Endothelial cell of umbilical vein (primary cell): ENCODE measurements around the gene TIMP4. TPM values are rescaled to one million over a fixed set of nuclear protein-coding genes. Genes with fewer than 3 reads are reported as not detected.

Source experiments
- BruUV-seq: library from RNA; stranded (reverse); fragments of 400-500 nt; replicated peaks from 2 replicates; lab custom pipeline; 2021; lab: Mats Ljungman, UMichigan
- CTCF ChIA-PET: fragments of 300-600, 350-600 bp; sonication (Branson Sonifier 250); formaldehyde crosslinking; loops from one replicate; lab custom pipeline; 2021; ENCODE audit warnings: antibody characterized with exemption, inconsistent platforms; lab: Charles Lee
- POLR2A ChIA-PET: fragments of 300-600, 350-600 bp; sonication (Branson Sonifier 250); formaldehyde crosslinking; loops from one replicate; lab custom pipeline; 2021; ENCODE audit warnings: antibody characterized with exemption, inconsistent platforms; lab: Charles Lee
- DNase-seq: peaks from one replicate; pipeline ENCODE4 v3.0.0-alpha.2; 2011; ENCODE audit warnings: low read depth, low spot score
- FAIRE-seq: peaks from 2 replicates; lab custom pipeline; 2011; peaks lifted over from hg19 to GRCh38; lab: Jason Lieb, UNC
- H2AFZ ChIP-seq: 2 replicates; pipeline ENCODE4 v1.6.0; 2012; ENCODE audit warnings: low read depth, low read length, control low read depth, inconsistent platforms
- H3K27ac ChIP-seq: 2 replicates; pipeline ENCODE4 v1.5.1; 2011; ENCODE audit warnings: low read depth, mild to moderate bottlenecking, control low read depth, low read length, moderate library complexity; ENCODE audit not compliant: insufficient read depth
- H3K27me3 ChIP-seq, 2 experiments: 2 replicates each; pipeline versions ENCODE4 v1.6.0 to v1.6.1; 2011; ENCODE audit warnings: low read length in 2 of 2, mixed read lengths in 1 of 2; ENCODE audit not compliant: control insufficient read depth in 2 of 2, insufficient read depth in 2 of 2
- H3K36me3 ChIP-seq, 2 experiments: 2 replicates in 1 of 2; 3 replicates in 1 of 2; pipeline ENCODE4 v1.5.1; 2011; ENCODE audit warnings: low read length in 2 of 2, mild to moderate bottlenecking in 1 of 2, moderate library complexity in 1 of 2; ENCODE audit not compliant: control insufficient read depth in 2 of 2, insufficient read depth in 2 of 2; ENCODE audit errors: extremely low read depth in 1 of 2
- H3K4me1 ChIP-seq: 3 replicates; pipeline ENCODE4 v1.5.1; 2011; ENCODE audit warnings: mild to moderate bottlenecking, low read length; ENCODE audit not compliant: control insufficient read depth, insufficient read depth; ENCODE audit errors: extremely low read depth
- H3K4me2 ChIP-seq: 2 replicates; pipeline ENCODE4 v1.6.1; 2011; ENCODE audit warnings: low read length, control low read depth, mixed read lengths; ENCODE audit not compliant: insufficient read depth
- H3K4me3 ChIP-seq, 3 experiments: fragments of 200-600 bp in 1 of 3; sonication (generic), shearing (Covaris generic) in 1 of 3; replicated peaks in 1 of 3; 2 replicates each; pipeline ENCODE4 v1.5.1; 2011 to 2016; ENCODE audit warnings: control low read depth in 3 of 3, low read length in 3 of 3, mild to moderate bottlenecking in 2 of 3, inconsistent platforms in 1 of 3, low read depth in 1 of 3, moderate library complexity in 1 of 3; ENCODE audit not compliant: insufficient read depth in 1 of 3
- H3K79me2 ChIP-seq: 2 replicates; pipeline ENCODE4 v1.6.0; 2012; ENCODE audit warnings: low read length, inconsistent platforms; ENCODE audit not compliant: control insufficient read depth, insufficient read depth
- H3K9ac ChIP-seq: replicated peaks from 2 replicates; pipeline ENCODE3; 2011; ENCODE audit warnings: low read length, control low read depth; ENCODE audit not compliant: insufficient read depth; ENCODE audit errors: extremely low read depth
- H3K9me1 ChIP-seq: replicated peaks from 3 replicates; pipeline ENCODE4 v1.6.0; 2011; ENCODE audit warnings: mild to moderate bottlenecking, low read length; ENCODE audit not compliant: control insufficient read depth, insufficient read depth; ENCODE audit errors: extremely low read depth
- H3K9me3 ChIP-seq: replicated peaks from 2 replicates; pipeline ENCODE4 v1.5.1; 2012; ENCODE audit warnings: low read length, inconsistent platforms; ENCODE audit not compliant: control insufficient read depth, insufficient read depth
- H4K20me1 ChIP-seq: replicated peaks from 2 replicates; pipeline ENCODE3; 2011; ENCODE audit warnings: mild to moderate bottlenecking, low read length; ENCODE audit not compliant: control insufficient read depth, insufficient read depth; ENCODE audit errors: extremely low read depth
- CTCF ChIP-seq, 2 donors: IDR thresholded peaks; 1 replicate in 1 of 2; 2 replicates in 1 of 2; pipeline ENCODE4 v1.5.1; 2011; ENCODE audit warnings: low read length in 2 of 2, mild to moderate bottlenecking in 2 of 2, moderate library complexity in 2 of 2, control low read depth in 1 of 2, inconsistent platforms in 1 of 2, low read depth in 1 of 2; ENCODE audit not compliant: insufficient read depth in 1 of 2; ENCODE audit errors: extremely low read depth in 1 of 2
- EZH2 ChIP-seq: IDR thresholded peaks from 2 replicates; pipeline ENCODE4 v1.6.1; 2012; ENCODE audit warnings: borderline replicate concordance, low read depth, mild to moderate bottlenecking, moderate library complexity, low read length, inconsistent platforms; ENCODE audit not compliant: severe bottlenecking
- FOS ChIP-seq: IDR thresholded peaks from 2 replicates; pipeline ENCODE4 v1.6.1; 2011; ENCODE audit warnings: mild to moderate bottlenecking, low read length, moderate library complexity, borderline replicate concordance; ENCODE audit not compliant: insufficient read depth
- GATA2 ChIP-seq: IDR thresholded peaks from 2 replicates; pipeline ENCODE4 v1.7.0; 2011; ENCODE audit warnings: low read depth, mild to moderate bottlenecking, moderate library complexity, mixed read lengths, low read length; ENCODE audit not compliant: insufficient read length, insufficient read depth
- JUN ChIP-seq: IDR thresholded peaks from 2 replicates; pipeline ENCODE4 v1.6.1; 2011; ENCODE audit warnings: borderline replicate concordance, low read depth; ENCODE audit not compliant: insufficient read length, insufficient read depth
- MAX ChIP-seq: IDR thresholded peaks from 2 replicates; pipeline ENCODE4 v1.6.1; 2011; ENCODE audit not compliant: insufficient read depth, insufficient read length
- MYC ChIP-seq: IDR thresholded peaks from one replicate; pipeline ENCODE4 v1.6.1; 2011; ENCODE audit warnings: mild to moderate bottlenecking, low read depth, low read length
- POLR2A ChIP-seq: IDR thresholded peaks from 2 replicates; pipeline ENCODE4 v1.6.1; 2012; ENCODE audit warnings: low read depth, mild to moderate bottlenecking, control low read depth, low read length
- POLR2AphosphoS5 ChIP-seq: IDR thresholded peaks from 2 replicates; pipeline ENCODE4 v1.6.1; 2012; ENCODE audit warnings: low read depth, mild to moderate bottlenecking, control low read depth, low read length, moderate library complexity; ENCODE audit not compliant: insufficient read depth
- dilution Hi-C: fragments of 300-500 bp; cut with MboI; formaldehyde crosslinking; loops from one replicate; pipeline ENCODE4 v1.15.0; 2019; ENCODE audit warnings: low sequenced_read_pairs; ENCODE audit not compliant: extremely low pct_ligation_motif_present
- intact Hi-C: fragments of 100-400 bp; cut with micrococcal nuclease; formaldehyde crosslinking; loops from one replicate; pipeline ENCODE4 v1.10.0; 2022
- polyA plus RNA-seq, 4 experiments: library from polyadenylated mRNA; depleted of rRNA in 3 of 4; stranded (reverse) in 3 of 4; unstranded in 1 of 4; fragments of >200 nt; gene quantifications; 2 replicates each; pipeline versions ENCODE4 v1.2.1 to v1.2.3, GENCODE V29; 2011 to 2012; ENCODE audit warnings: missing spikeins in 1 of 4
- total RNA-seq: library from RNA; stranded (reverse); gene quantifications from 2 replicates; pipeline ENCODE4 v1.2.3, GENCODE V29; 2021

TIMP4 gene
- total and polyA plus RNA-seq, 2 donors (not counting 3 experiments of a cell fraction or from before 2014, with no cell fraction given) = 0.07 to 0.40 TPM

- dilution Hi-C loops = no loop called here
- POLR2A ChIA-PET = interaction anchor here (0.6 to 0.7 kb wide), 2 partner anchors 23 to 29 kb away, joined by 3 to 6 read pairs; no protein-coding TSS in a partner anchor
- Histone ChIP-seq H3K4me3 (no peak overlapping the region), H3K4me2 (no peak overlapping the region), H3K27ac (no peak overlapping the region), H2AFZ (no peak overlapping the region), H4K20me1 (no peaks in the 10 kb centered on the region), H3K9me1 (no peaks in the 10 kb centered on the region), H3K79me2 (no peaks in the 10 kb centered on the region), H3K36me3 (no peaks in the 10 kb centered on the region), H3K27me3 (no peaks in the 10 kb centered on the region), H3K9ac (no peak overlapping the region), H3K4me1 (peaks cover 18% of the 10 kb centered on the region), H3K9me3 (no peaks in the 10 kb centered on the region)
- BruUV-seq = no TSS peak
- TF ChIP-seq JUN (no peak), GATA2 (no peak), POLR2A (no peak), MAX (no peak), MYC (no peak), POLR2AphosphoS5 (no peak), FOS (no peak), EZH2 (no peak), CTCF (IDR thresholded peaks at IDR 0.05; ENCODE audit: extremely low read depth in 1 of 2, insufficient read depth in 1 of 2, low read depth in 1 of 2, low read length in 2 of 2) (no peak)
- intact Hi-C loops = no loop called here
- no peak for FAIRE-seq
- no peak for DNase-seq
- CTCF ChIA-PET = interaction anchor here (0.9 to 2.6 kb wide), 3 partner anchors 9 to 292 kb away, joined by 3 to 33 read pairs (median 7); no protein-coding TSS in a partner anchor
Observed at GRCh38 chr3:12188328-12188648, 29.6 kb upstream of the TIMP4 start.
